Lower leg skin (tissue), 3 donors: Measurements from ENCODE around the gene PROSER2.

Experiments
- POLR2A ChIP-seq, 2 donors: fragments of 450-650 bp; IDR thresholded peaks; one replicate each; pipeline ENCODE4 v1.6.1; 2016 to 2017; ENCODE audit warnings: antibody characterized with exemption in 2 of 2, mild to moderate bottlenecking in 1 of 2, moderate library complexity in 1 of 2
- TF ChIP-seq, protein P1 (sequence below), 3 donors: fragments of 450-650 bp; IDR thresholded peaks; one replicate each; pipeline ENCODE4 v1.5.1; 2016; ENCODE audit warnings: antibody characterized with exemption in 3 of 3, mild to moderate bottlenecking in 3 of 3, moderate library complexity in 2 of 3

DNA sequence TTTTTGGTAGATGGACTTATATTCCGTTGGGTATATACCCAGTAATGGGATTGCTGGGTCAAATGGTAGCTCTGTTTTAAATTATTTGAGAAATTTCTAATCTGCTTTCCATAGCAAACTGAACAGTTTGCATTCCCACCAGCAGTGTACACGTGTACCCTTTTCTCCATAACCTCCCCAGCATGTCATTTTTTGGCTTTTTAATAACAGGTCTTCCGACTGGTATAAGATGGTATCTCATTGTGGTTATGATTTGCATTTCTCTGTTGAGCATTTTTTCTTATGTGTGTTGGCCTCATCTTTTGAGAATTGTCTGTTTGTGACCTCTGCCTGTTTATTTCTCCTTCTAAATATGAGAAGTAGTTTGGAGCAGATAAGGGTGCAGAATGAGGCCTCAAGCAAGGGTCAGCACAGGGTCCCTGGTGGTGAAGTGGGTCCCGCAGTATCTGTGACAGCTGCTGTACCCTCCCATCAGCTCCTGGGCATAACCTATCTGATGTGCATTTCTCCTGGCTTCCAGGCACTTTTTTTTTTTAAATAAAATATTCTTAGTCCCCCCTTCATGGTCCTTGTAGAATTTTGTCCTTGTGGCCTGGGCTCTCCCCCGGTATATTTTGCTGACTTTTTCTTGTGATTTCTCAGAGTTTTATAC is 73.5 kb downstream of the PROSER2 start:
- TF ChIP-seq, protein P1, sequence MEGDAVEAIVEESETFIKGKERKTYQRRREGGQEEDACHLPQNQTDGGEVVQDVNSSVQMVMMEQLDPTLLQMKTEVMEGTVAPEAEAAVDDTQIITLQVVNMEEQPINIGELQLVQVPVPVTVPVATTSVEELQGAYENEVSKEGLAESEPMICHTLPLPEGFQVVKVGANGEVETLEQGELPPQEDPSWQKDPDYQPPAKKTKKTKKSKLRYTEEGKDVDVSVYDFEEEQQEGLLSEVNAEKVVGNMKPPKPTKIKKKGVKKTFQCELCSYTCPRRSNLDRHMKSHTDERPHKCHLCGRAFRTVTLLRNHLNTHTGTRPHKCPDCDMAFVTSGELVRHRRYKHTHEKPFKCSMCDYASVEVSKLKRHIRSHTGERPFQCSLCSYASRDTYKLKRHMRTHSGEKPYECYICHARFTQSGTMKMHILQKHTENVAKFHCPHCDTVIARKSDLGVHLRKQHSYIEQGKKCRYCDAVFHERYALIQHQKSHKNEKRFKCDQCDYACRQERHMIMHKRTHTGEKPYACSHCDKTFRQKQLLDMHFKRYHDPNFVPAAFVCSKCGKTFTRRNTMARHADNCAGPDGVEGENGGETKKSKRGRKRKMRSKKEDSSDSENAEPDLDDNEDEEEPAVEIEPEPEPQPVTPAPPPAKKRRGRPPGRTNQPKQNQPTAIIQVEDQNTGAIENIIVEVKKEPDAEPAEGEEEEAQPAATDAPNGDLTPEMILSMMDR (IDR thresholded peaks at IDR 0.05) = no peak
- no peak for TF ChIP-seq POLR2A (IDR thresholded peaks at IDR 0.05)
